ENCODE measurements around the gene IKZF5.

IKZF5 gene

DNA sequence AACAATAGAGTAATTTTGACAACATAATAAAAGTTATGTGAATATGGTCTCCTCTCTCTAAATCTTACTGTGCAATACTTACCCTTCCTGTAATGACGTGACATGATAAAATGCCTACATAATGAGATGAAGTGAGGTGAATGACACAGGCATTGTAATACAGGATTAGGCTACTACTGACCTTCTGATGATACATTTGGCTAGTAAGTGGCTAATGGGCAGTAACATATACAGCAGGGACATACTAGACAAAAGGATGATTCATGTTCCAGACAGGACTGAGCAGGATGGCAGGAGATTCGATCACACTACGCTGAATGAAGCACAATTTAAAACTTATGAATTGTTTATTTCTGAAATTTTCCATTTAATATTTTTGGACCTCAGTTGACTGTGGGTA, 59.3 kb downstream of the IKZF5 start:
- peaks cover 30% of the 10 kb centered on the region for H3K36me3 ChIP-seq (replicated peaks)
- H3K4me3 ChIP-seq: no peak overlapping the region
- H3K9me3 ChIP-seq: no peaks in the 10 kb centered on the region
- no peaks in the 10 kb centered on the region for H3K27me3 ChIP-seq (ENCODE audit: low read depth)
- in situ Hi-C loops (cut with MboI; ENCODE audit: low sequenced_read_pairs): no loop called here
- DNase-seq (ENCODE audit: low spot score in 2 of 2): no peak
- H3K4me1 ChIP-seq: peaks cover 7% of the 10 kb centered on the region
